Measurements from ENCODE around the gene PSMB8. TPM values are rescaled to one million over a fixed set of nuclear protein-coding genes. Genes with fewer than 3 reads are reported as not detected.

PSMB8 gene
- total and polyA plus RNA-seq, 2 of the 8 experiments (the other 6 are each of a cell fraction or from before 2014, with no cell fraction given): 18.4 to 43.0 TPM

GRCh38 chr6:32883789-32884188 is 39.9 kb upstream of the PSMB8 start:
- Histone ChIP-seq H3K27ac (ENCODE audit: low read depth, low read length) (no peak overlapping the region), H3K9ac (replicated peaks in 1 of 4; ENCODE audit: extremely low read depth in 1 of 4, low read depth in 3 of 4, low read length in 3 of 4) (no peak overlapping the region), H3K36me3 (ENCODE audit: control insufficient read depth in 2 of 4, insufficient read depth in 4 of 4, low read length in 3 of 4) (no peaks in the 10 kb centered on the region), H2BK120ac (replicated peaks; ENCODE audit: low read depth, low read length) (no peak overlapping the region), H4K5ac (ENCODE audit: insufficient read length, low read depth, low read length) (no peak overlapping the region), H2AK5ac (ENCODE audit: low read depth, low read length) (no peak overlapping the region), H3K4me3 (ENCODE audit: extremely low read depth in 1 of 4, insufficient read depth in 2 of 4, low read depth in 3 of 4, low read length in 4 of 4) (no peak overlapping the region), H3K79me2 (ENCODE audit: control insufficient read depth in 1 of 2, insufficient read depth in 2 of 2, low read length in 2 of 2) (no peaks in the 10 kb centered on the region), H3K23ac (ENCODE audit: insufficient read length) (no peak overlapping the region), H2BK5ac (ENCODE audit: low read depth, low read length) (no peak overlapping the region), H2BK20ac (ENCODE audit: low read length) (no peak overlapping the region), H2AFZ (ENCODE audit: low read length) (peak overlapping the region; percentile 48), H3K9me3 (ENCODE audit: insufficient read depth in 2 of 2, low read depth in 1 of 2, low read length in 1 of 2) (no peaks in the 10 kb centered on the region), H4K20me1 (replicated peaks in 1 of 2; ENCODE audit: control insufficient read depth in 1 of 2, insufficient read depth in 2 of 2, low read length in 2 of 2) (no peaks in the 10 kb centered on the region), H2BK15ac (ENCODE audit: low read length) (no peak overlapping the region), H3K18ac (ENCODE audit: extremely low read depth, low read length) (no peak overlapping the region), H3K4ac (replicated peaks; ENCODE audit: insufficient read length, low read depth, low read length) (no peak overlapping the region), H3K23me2 (ENCODE audit: low read depth, low read length) (no peaks in the 10 kb centered on the region), H3K27me3 (replicated peaks in 1 of 4; ENCODE audit: control insufficient read depth in 3 of 4, extremely low read depth in 1 of 4, insufficient read depth in 3 of 4, low read length in 3 of 4) (no peaks in the 10 kb centered on the region), H3K56ac (replicated peaks; ENCODE audit: insufficient read length, low read depth, low read length) (no peak overlapping the region), H3K4me2 (ENCODE audit: insufficient read depth in 1 of 2, low read depth in 2 of 2, low read length in 2 of 2) (no peak overlapping the region), H2BK12ac (ENCODE audit: low read depth, low read length) (no peak overlapping the region), H3K14ac (ENCODE audit: insufficient read length) (no peak overlapping the region), H3K79me1 (ENCODE audit: low read depth, low read length) (no peaks in the 10 kb centered on the region), H4K91ac (replicated peaks; ENCODE audit: insufficient read length, low read length) (no peak overlapping the region), H4K8ac (ENCODE audit: extremely low read depth, insufficient read depth, low read length) (no peak overlapping the region), H3K4me1 (replicated peaks in 1 of 4; ENCODE audit: control insufficient read depth in 3 of 4, insufficient read depth in 4 of 4, low read length in 3 of 4) (no peaks in the 10 kb centered on the region)
- FAIRE-seq (no peak), DNase-seq (ENCODE audit: low read depth in 1 of 2, low spot score in 2 of 2) (no peak)
- 68% methylated on average over 5 of the region's 5 CpGs; no CpG with 5 or more reads in 1 of the 2 experiments for WGBS, 2 experiments (ENCODE audit: extremely low coverage in 1 of 2, insufficient coverage in 1 of 2, insufficient read length in 1 of 2, insufficient replicate concordance in 2 of 2, low coverage in 1 of 2, low lambda C conversion rate in 2 of 2, missing lambda C conversion rate in 1 of 2)
- CTCF ChIA-PET (ENCODE audit: partially characterized antibody): interaction anchor here (0.7 to 3.1 kb wide), 3 partner anchors 50 to 71 kb away, joined by 3 to 15 read pairs (median 4); no protein-coding TSS in a partner anchor
- POLR2A ChIA-PET (ENCODE audit: partially characterized antibody): interaction anchor here (1.5 kb wide), 1 partner anchor 86 kb away, joined by 3 read pairs; no protein-coding TSS in a partner anchor
- no peak for TF ChIP-seq USF2 (IDR thresholded peaks at IDR 0.05; ENCODE audit: low read length)
- no peak for TF ChIP-seq HDAC6 (IDR thresholded peaks at IDR 0.05; ENCODE audit: low read depth, low read length)
